Kidney epithelial cell (primary cell): ENCODE results near the gene RHOBTB1. TPM values are rescaled to one million over a fixed set of nuclear protein-coding genes. Genes with fewer than 3 reads are reported as not detected.

Experiments used
- DNase-seq: peaks from one replicate; pipeline ENCODE4 v3.0.0-alpha.2; 2010; ENCODE audit warnings: low read depth
- H3K27me3 ChIP-seq: 2 replicates; pipeline ENCODE4 v1.6.0; 2011; ENCODE audit warnings: low read length; ENCODE audit not compliant: control insufficient read depth, insufficient read depth
- H3K36me3 ChIP-seq: 2 replicates; pipeline ENCODE4 v1.5.1; 2011; ENCODE audit warnings: low read length; ENCODE audit not compliant: control insufficient read depth, insufficient read depth
- H3K4me3 ChIP-seq: 2 replicates; pipeline ENCODE4 v1.5.1; 2011; ENCODE audit warnings: low read depth, mild to moderate bottlenecking, control low read depth, low read length
- total RNA-seq: library from RNA; depleted of rRNA; stranded (reverse); fragments of >200 nt; gene quantifications from 2 replicates; pipeline ENCODE4 v1.2.3, GENCODE V29; 2015
- TF ChIP-seq, protein P1 (sequence below): IDR thresholded peaks from 2 replicates; pipeline ENCODE4 v1.5.1; 2011; ENCODE audit warnings: mild to moderate bottlenecking, moderate library complexity, low read length, control low read depth, inconsistent platforms; ENCODE audit not compliant: insufficient read depth, poor library complexity, severe bottlenecking

Gene RHOBTB1
- total RNA-seq, 1 donor from 2014 or later, result 21.3 TPM

DNA sequence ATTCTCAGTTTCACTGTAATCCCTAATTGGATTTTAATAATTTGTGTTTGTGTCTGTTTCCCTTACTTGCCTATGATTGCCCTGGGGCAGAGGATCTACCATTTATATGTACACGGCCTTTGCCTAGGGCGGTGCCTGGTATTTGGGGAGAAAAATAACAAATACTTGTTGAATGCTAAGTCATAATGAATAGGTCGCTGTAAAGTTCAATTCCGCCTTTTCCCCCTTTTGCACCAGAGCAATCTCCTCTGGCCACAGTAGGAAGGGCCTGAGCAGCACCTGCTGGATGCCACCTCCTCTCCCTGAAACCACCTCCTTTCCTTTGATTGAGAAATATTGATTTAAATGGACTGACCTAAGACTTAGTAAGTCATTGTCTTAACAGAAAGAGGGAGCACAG, 70.2 kb downstream of the RHOBTB1 start:
- H3K4me3 ChIP-seq, result no peak overlapping the region
- no peak for DNase-seq
- TF ChIP-seq, protein P1, sequence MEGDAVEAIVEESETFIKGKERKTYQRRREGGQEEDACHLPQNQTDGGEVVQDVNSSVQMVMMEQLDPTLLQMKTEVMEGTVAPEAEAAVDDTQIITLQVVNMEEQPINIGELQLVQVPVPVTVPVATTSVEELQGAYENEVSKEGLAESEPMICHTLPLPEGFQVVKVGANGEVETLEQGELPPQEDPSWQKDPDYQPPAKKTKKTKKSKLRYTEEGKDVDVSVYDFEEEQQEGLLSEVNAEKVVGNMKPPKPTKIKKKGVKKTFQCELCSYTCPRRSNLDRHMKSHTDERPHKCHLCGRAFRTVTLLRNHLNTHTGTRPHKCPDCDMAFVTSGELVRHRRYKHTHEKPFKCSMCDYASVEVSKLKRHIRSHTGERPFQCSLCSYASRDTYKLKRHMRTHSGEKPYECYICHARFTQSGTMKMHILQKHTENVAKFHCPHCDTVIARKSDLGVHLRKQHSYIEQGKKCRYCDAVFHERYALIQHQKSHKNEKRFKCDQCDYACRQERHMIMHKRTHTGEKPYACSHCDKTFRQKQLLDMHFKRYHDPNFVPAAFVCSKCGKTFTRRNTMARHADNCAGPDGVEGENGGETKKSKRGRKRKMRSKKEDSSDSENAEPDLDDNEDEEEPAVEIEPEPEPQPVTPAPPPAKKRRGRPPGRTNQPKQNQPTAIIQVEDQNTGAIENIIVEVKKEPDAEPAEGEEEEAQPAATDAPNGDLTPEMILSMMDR, result no peak
- H3K27me3 ChIP-seq, result no peaks in the 10 kb centered on the region
- no peaks in the 10 kb centered on the region for H3K36me3 ChIP-seq

DNA sequence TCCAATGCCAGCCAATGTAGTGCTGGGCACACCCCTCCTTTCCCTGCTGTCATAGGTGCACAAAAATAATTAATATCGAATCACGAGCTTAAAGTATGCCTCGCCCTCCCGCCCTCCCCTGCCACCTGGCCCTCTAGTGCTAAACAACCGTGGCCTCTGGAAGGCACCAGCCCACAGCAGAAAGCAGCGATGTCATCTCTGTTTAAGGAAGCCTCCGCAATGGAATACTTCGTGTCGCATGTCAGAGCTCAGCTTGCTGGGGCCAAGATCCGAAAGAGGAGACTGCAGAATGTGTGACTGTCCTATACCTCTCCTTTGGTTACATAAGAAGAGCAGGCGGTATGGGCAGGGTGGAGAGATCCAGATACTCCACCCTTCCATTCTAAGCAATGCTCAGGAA, 71.5 kb downstream of the RHOBTB1 start:
- no peak for DNase-seq
- H3K4me3 ChIP-seq, result no peak overlapping the region
- TF ChIP-seq, protein P1, result no peak
- H3K36me3 ChIP-seq, result no peaks in the 10 kb centered on the region
- no peaks in the 10 kb centered on the region for H3K27me3 ChIP-seq

DNA sequence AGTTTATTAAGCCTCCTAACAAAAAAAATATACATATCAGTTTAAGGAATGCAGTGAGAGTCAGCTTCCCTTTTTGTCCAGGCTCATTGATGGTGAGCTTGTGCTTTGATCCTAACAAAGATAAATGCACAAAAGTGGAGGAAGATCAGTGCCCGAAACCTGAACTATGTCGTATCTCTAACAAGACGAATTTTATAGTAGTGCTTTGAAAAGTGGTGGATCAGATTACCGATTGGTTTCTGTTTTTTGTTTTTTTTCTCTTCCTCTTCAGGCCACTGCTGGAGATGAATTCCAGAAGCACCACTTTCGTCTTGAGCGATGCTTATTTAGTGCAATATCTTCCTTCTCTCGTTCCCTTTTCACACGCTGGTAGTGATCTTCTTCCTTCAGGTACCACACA, 72.8 kb downstream of the RHOBTB1 start:
- no peak for DNase-seq
- H3K27me3 ChIP-seq, result no peaks in the 10 kb centered on the region
- TF ChIP-seq, protein P1, result no peak
- H3K36me3 ChIP-seq, result no peaks in the 10 kb centered on the region
- no peak overlapping the region for H3K4me3 ChIP-seq

DNA sequence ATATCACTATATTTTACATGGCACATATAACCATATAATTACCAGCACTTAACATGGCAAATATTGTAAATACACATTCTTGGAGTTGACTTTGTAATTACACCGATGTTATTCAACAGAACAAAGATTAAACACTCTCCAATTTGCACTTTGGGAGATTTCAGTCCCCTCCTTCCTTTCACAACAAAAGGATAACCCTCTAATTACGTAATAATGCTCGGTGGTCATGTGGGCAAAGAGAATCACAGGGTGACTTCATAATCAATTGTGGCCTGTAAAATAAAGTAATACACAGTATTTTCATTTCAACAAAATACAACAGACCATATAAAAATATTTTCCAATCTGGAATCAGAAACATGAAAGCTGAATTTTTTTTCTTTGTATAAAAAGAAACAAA, 73.2 kb downstream of the RHOBTB1 start:
- H3K4me3 ChIP-seq, result no peak overlapping the region
- H3K36me3 ChIP-seq, result no peaks in the 10 kb centered on the region
- TF ChIP-seq, protein P1, result no peak
- no peak for DNase-seq
- no peaks in the 10 kb centered on the region for H3K27me3 ChIP-seq

DNA sequence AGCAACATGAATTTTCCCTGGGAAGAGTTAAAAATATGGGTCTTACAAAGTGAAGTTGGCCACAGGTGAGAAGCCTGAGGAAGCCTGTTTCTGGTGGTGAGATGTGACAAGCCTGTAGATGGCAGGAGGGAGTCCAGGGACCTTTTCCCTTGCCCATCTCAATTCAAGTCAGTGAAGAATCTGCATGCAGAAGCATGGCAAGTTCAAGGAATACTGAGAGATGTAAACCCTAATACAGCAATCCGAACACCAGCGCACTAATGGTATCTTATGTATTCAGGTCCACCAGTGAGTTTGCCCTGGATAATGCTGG, 73.6 kb downstream of the RHOBTB1 start:
- TF ChIP-seq, protein P1, result peak; percentile 19
- no peak for DNase-seq
- H3K4me3 ChIP-seq, result no peak overlapping the region
- no peaks in the 10 kb centered on the region for H3K36me3 ChIP-seq
- H3K27me3 ChIP-seq, result no peaks in the 10 kb centered on the region

DNA sequence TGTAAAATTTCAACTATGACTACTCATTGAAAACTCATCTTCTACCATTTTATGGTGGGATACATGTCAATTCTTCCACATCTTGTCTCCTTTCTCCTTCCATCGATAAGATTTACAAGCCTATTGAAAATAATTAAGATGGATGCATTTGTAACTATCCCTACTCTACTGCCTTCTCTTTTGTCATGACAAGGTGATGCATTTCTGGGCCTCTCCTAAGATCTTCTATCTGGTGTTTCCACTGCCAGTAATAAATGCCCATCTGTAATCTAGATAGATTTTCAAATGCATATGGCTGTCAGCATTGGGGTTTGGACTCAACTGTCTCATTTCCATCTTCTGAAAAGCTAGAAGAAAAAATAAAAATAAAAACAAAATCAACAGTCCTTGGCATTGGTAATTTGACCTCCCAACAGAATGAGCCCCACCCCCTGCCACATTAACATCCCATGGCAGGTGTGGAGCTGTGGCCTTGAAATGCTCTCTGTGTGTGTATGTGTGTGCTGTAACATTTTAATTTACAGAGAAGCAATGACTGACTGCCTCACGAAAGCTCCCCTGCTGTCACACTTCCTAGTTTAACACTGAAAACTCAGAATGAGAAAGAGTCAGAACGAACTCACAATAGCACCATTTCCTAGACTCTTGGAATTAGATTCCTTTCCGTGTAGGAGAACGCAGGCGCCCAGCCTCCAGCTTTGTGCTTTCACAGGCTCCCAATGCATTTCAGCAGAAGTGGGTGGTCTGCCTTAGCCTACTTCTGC, 74.2 kb downstream of the RHOBTB1 start:
- H3K36me3 ChIP-seq, result no peaks in the 10 kb centered on the region
- H3K27me3 ChIP-seq, result no peaks in the 10 kb centered on the region
- TF ChIP-seq, protein P1, result no peak
- no peak for DNase-seq
- no peak overlapping the region for H3K4me3 ChIP-seq
